K562 (cell line): Measurements from ENCODE around the gene CIAO3. TPM values are rescaled to one million over a fixed set of nuclear protein-coding genes. Genes with fewer than 3 reads are reported as not detected.

Experiments used
- CSDE1 ChIP-seq, 2 experiments: fragments of 450-650 bp; IDR thresholded peaks; 2 replicates each; pipeline ENCODE4 v1.6.1; 2016; ENCODE audit warnings: mild to moderate bottlenecking in 1 of 2
- JUN ChIP-seq, 2 experiments: sonication (generic) in 1 of 2; formaldehyde crosslinking in 1 of 2; IDR thresholded peaks; 2 replicates each; pipeline versions ENCODE4 v1.6.1 to v1.8.0; 2012 to 2022; ENCODE audit warnings: borderline replicate concordance in 2 of 2, mild to moderate bottlenecking in 2 of 2, improper control_type of control experiment in 1 of 2, low read depth in 1 of 2, low read length in 1 of 2, missing genetic modification reagents in 1 of 2
- PRMT5 ChIP-seq: sonication (generic); formaldehyde crosslinking; IDR thresholded peaks from 2 replicates; pipeline ENCODE4 v1.5.0; 2020; ENCODE audit warnings: missing genetic modification reagents
- ZBED1 ChIP-seq: IDR thresholded peaks from 2 replicates; pipeline ENCODE4 v1.6.1; 2014
- ZNF354B ChIP-seq: fragments of 250-450 bp; sonication (Bioruptor Pico); IDR thresholded peaks from 2 replicates; pipeline ENCODE4 v1.4.0; 2020
- ZNF407 ChIP-seq: fragments of 450-650 bp; IDR thresholded peaks from 2 replicates; pipeline ENCODE4 v1.6.1; 2016; ENCODE audit warnings: low read depth
- polyA plus RNA-seq, 8 experiments: library from polyadenylated mRNA; depleted of rRNA in 4 of 8; stranded (reverse) in 5 of 8; unstranded in 3 of 8; fragments of >200 nt; fragmentation: Nextera tagmentation in 2 of 8; fragmentation: Illumina TruSeq in 1 of 8; extraction: Ambion mirVana in 2 of 8; extraction: Trizol in 1 of 8; gene quantifications; 2 replicates each; pipeline versions ENCODE4 v1.2.1 to v1.2.3, GENCODE V29; 2011 to 2014; ENCODE audit warnings: inconsistent platforms in 1 of 8, missing spikeins in 1 of 8
- total RNA-seq, 7 experiments: library from RNA; depleted of rRNA in 6 of 7; stranded (reverse); fragments of >200 nt in 6 of 7; fragmentation: Illumina TruSeq in 2 of 7; extraction: Trizol in 2 of 7; gene quantifications; 2 replicates each; pipeline versions ENCODE4 v1.2.1 to v1.2.3, GENCODE V29; 2011 to 2021; ENCODE audit warnings: low replicate concordance in 1 of 7
- TF ChIP-seq, protein P1 (sequence below): conservative IDR thresholded peaks from 2 replicates; pipeline ENCODE4 v1.6.1; 2011; ENCODE audit warnings: low read depth, mild to moderate bottlenecking, low read length; ENCODE audit not compliant: control insufficient read depth
- TF ChIP-seq, protein P2 (sequence below): fragments of 250-450 bp; sonication (Bioruptor Pico); IDR thresholded peaks from 2 replicates; pipeline ENCODE4 v1.4.0; 2020; ENCODE audit warnings: mild to moderate bottlenecking, moderate library complexity, borderline replicate concordance

Gene CIAO3
- total and polyA plus RNA-seq, 9 of the 15 experiments (the other 6 are each of a cell fraction or from before 2014, with no cell fraction given), result 2.2 to 35.6 (median 18.7) TPM

DNA sequence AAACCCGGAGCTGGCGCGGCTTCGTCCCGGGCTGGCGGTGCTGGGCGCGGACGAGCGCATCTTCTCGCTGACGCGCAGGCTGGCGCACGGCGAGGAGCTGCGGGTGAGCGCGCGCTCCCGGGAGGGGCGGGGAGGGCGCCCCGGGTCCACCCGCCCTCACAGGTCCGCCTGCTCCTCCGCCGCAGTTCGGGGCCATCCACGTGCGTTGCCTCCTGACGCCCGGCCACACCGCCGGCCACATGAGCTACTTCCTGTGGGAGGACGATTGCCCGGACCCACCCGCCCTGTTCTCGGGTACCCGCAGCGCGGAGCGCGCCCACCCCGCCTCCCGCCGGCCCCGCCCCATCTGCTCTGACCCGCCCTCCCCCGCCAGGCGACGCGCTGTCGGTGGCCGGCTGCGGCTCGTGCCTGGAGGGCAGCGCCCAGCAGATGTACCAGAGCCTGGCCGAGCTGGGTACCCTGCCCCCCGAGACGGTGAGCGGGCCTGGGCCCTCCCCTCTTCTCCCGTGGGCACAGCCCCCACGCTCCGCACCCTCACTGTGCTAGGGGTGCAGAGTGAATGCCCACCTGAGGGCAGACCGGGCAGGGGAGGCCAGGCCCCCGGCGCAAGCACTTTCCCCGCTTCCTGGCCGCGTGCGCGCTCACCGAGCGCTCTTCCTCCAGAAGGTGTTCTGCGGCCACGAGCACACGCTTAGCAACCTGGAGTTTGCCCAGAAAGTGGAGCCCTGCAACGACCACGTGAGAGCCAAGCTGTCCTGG lies 12.5 kb downstream of the CIAO3 start (continued):
- TF ChIP-seq, protein P1, sequence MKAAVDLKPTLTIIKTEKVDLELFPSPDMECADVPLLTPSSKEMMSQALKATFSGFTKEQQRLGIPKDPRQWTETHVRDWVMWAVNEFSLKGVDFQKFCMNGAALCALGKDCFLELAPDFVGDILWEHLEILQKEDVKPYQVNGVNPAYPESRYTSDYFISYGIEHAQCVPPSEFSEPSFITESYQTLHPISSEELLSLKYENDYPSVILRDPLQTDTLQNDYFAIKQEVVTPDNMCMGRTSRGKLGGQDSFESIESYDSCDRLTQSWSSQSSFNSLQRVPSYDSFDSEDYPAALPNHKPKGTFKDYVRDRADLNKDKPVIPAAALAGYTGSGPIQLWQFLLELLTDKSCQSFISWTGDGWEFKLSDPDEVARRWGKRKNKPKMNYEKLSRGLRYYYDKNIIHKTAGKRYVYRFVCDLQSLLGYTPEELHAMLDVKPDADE, result peak; percentile 75; the same call in 1 of the 2 replicates
- TF ChIP-seq ZNF407, result no peak
- TF ChIP-seq, protein P2, sequence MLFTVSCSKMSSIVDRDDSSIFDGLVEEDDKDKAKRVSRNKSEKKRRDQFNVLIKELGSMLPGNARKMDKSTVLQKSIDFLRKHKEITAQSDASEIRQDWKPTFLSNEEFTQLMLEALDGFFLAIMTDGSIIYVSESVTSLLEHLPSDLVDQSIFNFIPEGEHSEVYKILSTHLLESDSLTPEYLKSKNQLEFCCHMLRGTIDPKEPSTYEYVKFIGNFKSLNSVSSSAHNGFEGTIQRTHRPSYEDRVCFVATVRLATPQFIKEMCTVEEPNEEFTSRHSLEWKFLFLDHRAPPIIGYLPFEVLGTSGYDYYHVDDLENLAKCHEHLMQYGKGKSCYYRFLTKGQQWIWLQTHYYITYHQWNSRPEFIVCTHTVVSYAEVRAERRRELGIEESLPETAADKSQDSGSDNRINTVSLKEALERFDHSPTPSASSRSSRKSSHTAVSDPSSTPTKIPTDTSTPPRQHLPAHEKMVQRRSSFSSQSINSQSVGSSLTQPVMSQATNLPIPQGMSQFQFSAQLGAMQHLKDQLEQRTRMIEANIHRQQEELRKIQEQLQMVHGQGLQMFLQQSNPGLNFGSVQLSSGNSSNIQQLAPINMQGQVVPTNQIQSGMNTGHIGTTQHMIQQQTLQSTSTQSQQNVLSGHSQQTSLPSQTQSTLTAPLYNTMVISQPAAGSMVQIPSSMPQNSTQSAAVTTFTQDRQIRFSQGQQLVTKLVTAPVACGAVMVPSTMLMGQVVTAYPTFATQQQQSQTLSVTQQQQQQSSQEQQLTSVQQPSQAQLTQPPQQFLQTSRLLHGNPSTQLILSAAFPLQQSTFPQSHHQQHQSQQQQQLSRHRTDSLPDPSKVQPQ (CRISPR knock-in tag), result peak; percentile 89; the same call in 1 of the 2 replicates
- 0 out of 2 replicates have a peak, but pooled peaks have one; percentile 14 for TF ChIP-seq JUN (IDR thresholded peaks at IDR 0.05; ENCODE audit: borderline replicate concordance, low read depth, low read length)
- TF ChIP-seq JUN (CRISPR knock-in tag; IDR thresholded peaks at IDR 0.05; ENCODE audit: borderline replicate concordance), result no peak
- no peak for TF ChIP-seq PRMT5 (CRISPR knock-in tag)
- TF ChIP-seq CSDE1 (IDR thresholded peaks at IDR 0.05), result no peak
- no peak for TF ChIP-seq ZNF354B
- TF ChIP-seq ZBED1, result 0 out of 2 replicates have a peak, but pooled peaks have one; percentile 22
